ENCODE data around the gene TTC9C.

GRCh38 chr11:62726915-62727164 lies 1.4 kb upstream of the TTC9C start:
- TF ChIP-seq CTCF (IDR thresholded peaks at IDR 0.05; ENCODE audit: control extremely low read depth in 1 of 3, insufficient read depth in 1 of 3, low read depth in 1 of 3, low read length in 3 of 3) (no peak), MAX (IDR thresholded peaks at IDR 0.05) (no peak), TBP (IDR thresholded peaks at IDR 0.05; ENCODE audit: low read depth, low read length) (no peak), USF2 (IDR thresholded peaks at IDR 0.05; ENCODE audit: low read length) (no peak), BCL11A (IDR thresholded peaks at IDR 0.05; ENCODE audit: low read depth in 2 of 2, low read length in 2 of 2) (no peak), YY1 (IDR thresholded peaks at IDR 0.05; ENCODE audit: low read depth, low read length) (no peak), EZH2 (IDR thresholded peaks at IDR 0.05; ENCODE audit: low read depth, low read length, severe bottlenecking) (no peak), POLR2A (IDR thresholded peaks at IDR 0.05; ENCODE audit: control extremely low read depth in 1 of 2, low read depth in 2 of 2, low read length in 2 of 2) (no peak), POLR2AphosphoS5 (IDR thresholded peaks at IDR 0.05; ENCODE audit: low read depth, low read length) (no peak), EP300 (IDR thresholded peaks at IDR 0.05; ENCODE audit: borderline replicate concordance in 1 of 2, low read depth in 2 of 2, low read length in 2 of 2) (no peak)

Measured in H1 (cell line).